ENCODE data around the gene NPR1. TPM values are rescaled to one million over a fixed set of nuclear protein-coding genes. Genes with fewer than 3 reads are reported as not detected.

Gene NPR1
- total RNA-seq, 1 donor, result not detected

DNA sequence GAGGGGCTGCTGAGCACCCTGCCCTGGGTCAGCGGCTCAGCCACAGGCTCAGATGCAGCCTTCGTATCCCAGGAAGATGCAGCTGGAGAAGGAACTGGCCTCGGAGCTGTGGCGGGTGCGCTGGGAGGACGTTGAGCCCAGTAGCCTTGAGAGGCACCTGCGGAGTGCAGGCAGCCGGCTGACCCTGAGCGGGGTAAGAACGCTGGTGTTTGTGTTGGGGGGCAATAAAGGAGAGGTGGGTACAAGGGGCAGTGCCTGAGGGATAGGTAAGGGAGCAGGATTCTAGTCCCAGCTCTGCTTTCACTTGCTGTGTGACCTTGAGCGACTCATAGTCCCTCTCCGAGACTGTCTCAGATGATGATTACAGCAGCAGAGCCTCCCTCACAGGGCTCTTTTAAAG is 6.4 kb downstream of the NPR1 start:
- Histone ChIP-seq H3K27me3 (ENCODE audit: insufficient read depth, low read length) (peaks cover 15% of the 10 kb centered on the region), H3K9me3 (ENCODE audit: low read depth, low read length) (no peaks in the 10 kb centered on the region), H3K4me3 (ENCODE audit: low read length) (no peak overlapping the region), H3K4me1 (ENCODE audit: insufficient read depth, low read length) (peaks cover under 1% of the 10 kb centered on the region)

DNA sequence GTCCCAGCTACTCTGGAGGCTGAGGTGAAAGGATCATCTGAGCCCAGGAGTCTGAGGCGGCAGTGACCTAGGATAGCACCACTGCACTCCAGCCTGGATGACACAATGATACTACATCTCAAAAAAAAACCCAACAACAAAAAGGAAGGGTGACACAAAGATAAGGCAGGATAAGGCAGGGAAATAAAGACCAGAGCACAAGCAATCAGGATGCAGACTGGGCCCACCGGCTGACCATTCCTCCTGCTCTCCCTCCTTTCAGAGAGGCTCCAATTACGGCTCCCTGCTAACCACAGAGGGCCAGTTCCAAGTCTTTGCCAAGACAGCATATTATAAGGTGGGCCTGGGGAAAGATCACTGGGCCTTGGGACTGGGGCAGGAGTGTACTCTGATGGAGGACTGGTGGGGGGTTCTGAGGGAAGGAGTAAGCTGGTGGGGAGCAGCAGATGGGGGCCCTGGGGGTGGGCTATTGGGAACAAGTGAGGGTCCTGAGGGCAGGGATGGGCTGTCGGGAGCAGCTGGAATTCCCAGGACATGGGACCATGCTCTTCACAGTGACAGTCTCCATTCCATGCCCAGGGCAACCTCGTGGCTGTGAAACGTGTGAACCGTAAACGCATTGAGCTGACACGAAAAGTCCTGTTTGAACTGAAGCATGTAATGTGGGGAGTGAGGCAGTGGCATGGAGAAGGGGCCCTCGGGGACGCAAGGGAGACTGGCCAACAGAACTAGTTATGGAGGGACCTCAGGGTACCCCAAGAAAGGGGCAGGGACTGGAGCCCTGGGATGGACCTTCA is 7.3 kb downstream of the NPR1 start:
- Histone ChIP-seq H3K4me1 (ENCODE audit: insufficient read depth, low read length) (no peaks in the 10 kb centered on the region), H3K9me3 (ENCODE audit: low read depth, low read length) (no peaks in the 10 kb centered on the region), H3K27me3 (ENCODE audit: insufficient read depth, low read length) (peaks cover 8% of the 10 kb centered on the region), H3K4me3 (ENCODE audit: low read length) (no peak overlapping the region)

DNA sequence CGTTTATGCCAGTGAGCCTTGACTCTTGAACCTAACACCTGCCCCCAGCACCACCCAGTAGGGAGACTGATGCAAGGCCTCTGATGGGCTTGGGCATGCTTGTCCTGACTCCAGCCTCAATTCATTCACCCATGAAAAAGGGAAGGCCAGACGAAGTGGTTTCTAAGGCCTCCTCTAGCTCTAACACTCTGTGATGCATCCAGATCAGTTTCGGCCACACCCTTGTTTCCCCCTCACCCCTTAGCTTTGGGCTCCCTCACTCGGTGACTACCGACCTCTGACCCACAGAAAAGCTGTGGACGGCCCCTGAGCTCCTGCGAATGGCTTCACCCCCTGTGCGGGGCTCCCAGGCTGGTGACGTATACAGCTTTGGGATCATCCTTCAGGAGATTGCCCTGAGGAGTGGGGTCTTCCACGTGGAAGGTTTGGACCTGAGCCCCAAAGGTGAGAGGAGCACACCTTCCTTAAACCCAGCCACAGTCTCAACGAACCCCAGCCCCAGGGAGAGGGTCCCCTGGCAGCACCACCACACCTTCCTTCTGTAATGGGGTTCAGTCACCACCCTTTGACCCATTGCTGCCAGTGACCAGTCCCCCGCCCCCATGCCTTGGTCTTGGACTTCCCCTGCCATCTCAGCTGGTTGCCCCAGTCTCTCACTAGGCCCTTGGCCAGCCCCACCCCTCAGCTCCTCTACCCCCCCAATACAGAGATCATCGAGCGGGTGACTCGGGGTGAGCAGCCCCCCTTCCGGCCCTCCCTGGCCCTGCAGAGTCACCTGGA is 9.0 kb downstream of the NPR1 start:
- no peak overlapping the region for H3K4me3 ChIP-seq (ENCODE audit: low read length)
- H3K27me3 ChIP-seq (ENCODE audit: insufficient read depth, low read length), result no peaks in the 10 kb centered on the region
- H3K9me3 ChIP-seq (ENCODE audit: low read depth, low read length), result no peaks in the 10 kb centered on the region
- no peaks in the 10 kb centered on the region for H3K4me1 ChIP-seq (ENCODE audit: insufficient read depth, low read length)

DNA sequence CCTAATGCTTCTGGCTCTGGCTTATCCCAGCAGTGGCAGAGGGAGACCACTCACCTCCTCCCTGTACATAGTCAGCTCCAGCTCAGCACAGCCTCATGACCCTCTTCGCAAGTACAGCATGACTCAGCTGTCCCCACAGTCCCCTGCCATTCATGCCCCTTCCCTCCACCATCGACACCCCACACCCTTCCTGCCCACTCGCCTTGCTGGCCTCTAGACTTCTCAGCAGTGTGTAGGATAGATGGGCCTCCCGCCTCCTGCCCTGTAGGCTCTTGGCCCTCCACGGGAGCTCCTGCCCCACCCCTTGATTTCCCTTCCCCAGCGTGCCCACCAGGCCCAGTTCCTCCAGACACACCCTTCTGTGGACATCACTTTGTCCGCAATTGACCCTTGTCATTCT is 9.8 kb downstream of the NPR1 start:
- Histone ChIP-seq H3K9me3 (ENCODE audit: low read depth, low read length) (no peaks in the 10 kb centered on the region), H3K27me3 (ENCODE audit: insufficient read depth, low read length) (no peaks in the 10 kb centered on the region), H3K4me1 (ENCODE audit: insufficient read depth, low read length) (no peaks in the 10 kb centered on the region), H3K4me3 (ENCODE audit: low read length) (no peak overlapping the region)

DNA sequence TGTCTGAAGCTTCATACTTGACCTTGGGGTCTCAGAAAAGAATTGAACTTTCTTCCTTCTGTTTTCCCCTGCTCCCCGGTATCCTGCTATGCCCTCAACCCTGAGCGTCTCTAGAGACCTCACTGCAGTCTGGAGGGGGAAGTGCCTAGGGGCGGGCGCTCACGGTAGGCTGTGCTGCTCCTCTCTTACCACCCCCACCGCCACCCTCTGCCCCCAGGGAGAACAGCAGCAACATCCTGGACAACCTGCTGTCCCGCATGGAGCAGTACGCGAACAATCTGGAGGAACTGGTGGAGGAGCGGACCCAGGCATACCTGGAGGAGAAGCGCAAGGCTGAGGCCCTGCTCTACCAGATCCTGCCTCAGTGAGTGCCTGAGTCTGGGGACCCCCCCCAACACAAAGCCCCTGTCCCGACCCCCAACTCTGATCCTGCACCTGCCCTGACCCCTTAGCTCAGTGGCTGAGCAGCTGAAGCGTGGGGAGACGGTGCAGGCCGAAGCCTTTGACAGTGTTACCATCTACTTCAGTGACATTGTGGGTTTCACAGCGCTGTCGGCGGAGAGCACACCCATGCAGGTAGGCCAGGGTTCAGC is 10.3 kb downstream of the NPR1 start:
- no peak overlapping the region for H3K4me3 ChIP-seq (ENCODE audit: low read length)
- H3K9me3 ChIP-seq (ENCODE audit: low read depth, low read length), result no peaks in the 10 kb centered on the region
- H3K4me1 ChIP-seq (ENCODE audit: insufficient read depth, low read length), result no peaks in the 10 kb centered on the region
- H3K27me3 ChIP-seq (ENCODE audit: insufficient read depth, low read length), result no peaks in the 10 kb centered on the region

DNA sequence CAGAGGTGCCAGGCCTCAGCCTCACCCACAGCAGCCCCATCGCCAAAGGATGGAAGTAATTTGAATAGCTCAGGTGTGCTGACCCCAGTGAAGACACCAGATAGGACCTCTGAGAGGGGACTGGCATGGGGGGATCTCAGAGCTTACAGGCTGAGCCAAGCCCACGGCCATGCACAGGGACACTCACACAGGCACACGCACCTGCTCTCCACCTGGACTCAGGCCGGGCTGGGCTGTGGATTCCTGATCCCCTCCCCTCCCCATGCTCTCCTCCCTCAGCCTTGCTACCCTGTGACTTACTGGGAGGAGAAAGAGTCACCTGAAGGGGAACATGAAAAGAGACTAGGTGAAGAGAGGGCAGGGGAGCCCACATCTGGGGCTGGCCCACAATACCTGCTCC is 15.0 kb downstream of the NPR1 start:
- no peaks in the 10 kb centered on the region for H3K9me3 ChIP-seq (ENCODE audit: low read depth, low read length)

DNA sequence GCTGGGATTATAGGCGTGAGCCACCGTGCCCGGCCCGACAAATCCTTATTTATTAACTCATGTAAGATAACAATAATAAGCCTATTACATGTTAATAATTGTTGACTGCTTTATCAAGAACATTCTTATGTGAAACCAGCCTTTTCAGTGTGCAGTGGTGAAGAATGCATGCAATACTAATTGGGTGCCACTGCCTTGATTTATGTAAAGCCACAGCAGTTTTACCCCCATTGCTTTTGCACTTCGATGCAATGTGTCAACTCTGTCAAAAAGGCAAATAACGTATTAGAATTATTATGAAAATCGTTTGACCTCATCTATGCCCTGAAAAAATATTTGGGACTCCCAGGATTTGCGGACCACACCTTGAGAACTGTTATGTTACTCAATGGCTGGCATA is 18.3 kb downstream of the NPR1 start:
- Histone ChIP-seq H3K27me3 (ENCODE audit: insufficient read depth, low read length) (no peaks in the 10 kb centered on the region), H3K9me3 (ENCODE audit: low read depth, low read length) (no peaks in the 10 kb centered on the region), H3K4me1 (ENCODE audit: insufficient read depth, low read length) (peaks cover 12% of the 10 kb centered on the region), H3K4me3 (ENCODE audit: low read length) (no peak overlapping the region)

More for the DNA sequence above, 15.0 kb downstream of the NPR1 start:
- Histone ChIP-seq H3K4me3 (ENCODE audit: low read length) (no peak overlapping the region), H3K4me1 (ENCODE audit: insufficient read depth, low read length) (peaks cover 9% of the 10 kb centered on the region), H3K27me3 (ENCODE audit: insufficient read depth, low read length) (no peaks in the 10 kb centered on the region)

DNA sequence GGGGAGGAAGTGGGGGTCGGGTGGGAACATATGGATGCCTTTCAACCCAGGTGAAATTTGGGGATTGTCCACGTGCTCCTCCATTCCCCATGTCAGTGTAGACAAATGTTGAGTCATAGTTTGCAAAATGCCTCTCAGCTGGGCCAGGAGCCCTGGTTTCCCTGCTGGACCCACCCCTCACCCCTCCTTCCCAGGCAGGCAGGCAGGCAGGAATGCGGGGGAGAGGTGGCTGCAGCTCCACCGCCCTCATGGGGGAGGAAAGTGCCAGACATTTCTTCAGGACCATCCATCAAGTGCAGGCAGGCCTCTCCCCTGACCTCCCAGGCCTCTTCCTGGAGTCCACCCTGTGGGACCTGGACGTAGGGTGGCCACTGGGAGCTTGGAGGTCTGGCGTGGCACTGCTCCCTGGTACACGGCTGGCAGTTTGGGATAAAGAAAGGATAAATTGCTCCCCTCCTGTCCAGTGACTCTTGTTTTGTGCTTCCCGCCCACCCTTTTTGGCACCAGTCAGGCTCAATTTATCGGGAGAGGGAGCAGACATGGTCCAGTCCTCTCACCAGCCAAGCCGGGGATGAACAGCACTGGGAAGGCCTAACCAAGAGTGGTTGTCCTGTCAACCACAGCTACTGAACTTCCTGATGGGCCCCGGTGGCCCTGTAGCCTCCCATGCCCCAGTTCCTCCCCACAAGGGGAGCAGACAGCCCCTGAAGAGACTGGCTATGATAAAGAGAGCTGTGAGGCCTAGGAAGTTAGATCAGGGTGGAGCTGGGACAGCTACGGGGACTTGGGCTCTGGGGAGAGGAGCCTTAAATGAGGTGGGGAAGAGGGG is 18.9 kb downstream of the NPR1 start:
- H3K4me1 ChIP-seq (ENCODE audit: insufficient read depth, low read length), result peaks cover 12% of the 10 kb centered on the region
- H3K9me3 ChIP-seq (ENCODE audit: low read depth, low read length), result no peaks in the 10 kb centered on the region
- H3K4me3 ChIP-seq (ENCODE audit: low read length), result no peak overlapping the region
- no peaks in the 10 kb centered on the region for H3K27me3 ChIP-seq (ENCODE audit: insufficient read depth, low read length)

DNA sequence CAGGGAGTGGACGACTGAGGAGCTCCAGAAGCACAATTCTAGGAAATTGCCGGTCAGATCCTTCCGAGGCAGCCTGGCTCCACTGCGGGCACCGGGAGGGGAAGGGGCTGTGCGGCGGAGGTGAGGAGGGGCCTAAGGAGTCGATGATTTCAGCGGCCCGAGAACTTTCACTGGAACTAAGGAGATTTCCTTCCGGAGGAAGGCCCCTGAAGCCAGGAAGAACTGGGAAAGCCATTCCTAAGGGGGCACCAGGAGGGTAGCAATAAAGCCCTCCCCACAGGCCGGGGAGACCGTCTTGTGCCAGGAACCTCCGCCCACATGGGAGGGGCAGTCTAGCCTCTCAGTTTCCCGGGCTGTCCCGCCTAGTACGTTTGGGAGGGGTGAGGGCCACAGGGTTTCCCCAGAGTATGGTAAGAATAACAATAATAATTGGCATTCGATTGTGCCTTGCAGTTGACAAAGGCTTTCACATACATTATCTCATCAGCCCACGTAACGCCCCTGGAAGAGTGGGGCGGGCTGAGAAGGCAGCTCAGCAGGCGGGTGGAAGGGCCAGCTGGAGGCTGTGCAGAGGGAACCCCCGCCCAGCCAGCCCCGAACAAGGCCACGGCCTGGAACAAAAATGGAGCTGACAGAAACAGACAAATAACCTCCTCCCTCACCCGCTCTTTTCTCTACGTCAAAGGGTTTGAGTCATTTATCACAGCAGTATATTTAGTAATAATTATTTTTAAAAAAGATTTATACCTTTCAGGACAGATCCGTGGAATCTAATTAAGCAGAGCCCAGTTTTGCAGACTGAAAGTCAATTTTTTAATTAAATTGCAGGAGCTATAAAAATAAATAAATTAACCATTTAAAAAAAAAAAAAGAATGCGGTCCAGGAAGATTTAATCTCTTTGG is 19.8 kb downstream of the NPR1 start:
- Histone ChIP-seq H3K4me1 (ENCODE audit: insufficient read depth, low read length) (peaks cover 12% of the 10 kb centered on the region), H3K9me3 (ENCODE audit: low read depth, low read length) (no peaks in the 10 kb centered on the region), H3K4me3 (ENCODE audit: low read length) (peak overlapping the region; percentile 19), H3K27me3 (ENCODE audit: insufficient read depth, low read length) (no peaks in the 10 kb centered on the region)

DNA sequence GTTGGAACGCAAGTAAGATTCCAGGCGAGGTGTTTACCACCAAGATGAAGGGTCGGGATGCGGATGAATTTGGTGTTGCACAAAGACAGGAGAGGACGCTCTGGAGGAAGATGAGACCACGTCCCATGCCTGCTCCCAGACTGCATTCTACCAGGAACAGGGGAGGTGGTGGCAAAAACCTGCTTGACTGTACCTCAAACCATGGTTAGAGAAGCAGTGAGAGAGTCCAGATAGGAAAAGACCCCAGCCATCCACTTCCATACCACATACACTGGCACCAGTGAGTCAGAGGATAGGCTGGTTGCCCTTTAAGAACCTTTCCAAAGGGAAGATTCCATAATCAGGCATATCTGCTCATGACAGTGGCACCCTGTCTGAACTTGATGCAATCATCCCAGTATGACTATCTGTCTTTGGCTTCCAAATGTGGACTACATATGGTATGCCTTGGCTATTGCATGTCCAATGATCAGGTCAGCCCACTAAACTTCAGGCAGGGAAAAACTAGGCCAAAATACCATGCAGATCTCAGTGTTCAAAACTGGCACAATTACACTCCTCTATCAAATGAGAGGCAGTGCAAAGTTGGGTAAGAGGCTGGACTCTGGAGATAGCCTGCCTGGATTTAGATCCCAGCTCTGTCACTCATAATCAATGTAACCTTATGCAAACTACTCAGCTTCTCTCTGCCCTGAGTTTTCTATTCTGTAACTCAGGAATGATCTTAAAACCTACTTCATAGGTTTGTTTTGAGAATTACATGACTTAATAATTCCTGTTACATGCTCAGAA is 20.6 kb downstream of the NPR1 start:
- Histone ChIP-seq H3K4me1 (ENCODE audit: insufficient read depth, low read length) (peaks cover 12% of the 10 kb centered on the region), H3K27me3 (ENCODE audit: insufficient read depth, low read length) (no peaks in the 10 kb centered on the region), H3K9me3 (ENCODE audit: low read depth, low read length) (no peaks in the 10 kb centered on the region)

DNA sequence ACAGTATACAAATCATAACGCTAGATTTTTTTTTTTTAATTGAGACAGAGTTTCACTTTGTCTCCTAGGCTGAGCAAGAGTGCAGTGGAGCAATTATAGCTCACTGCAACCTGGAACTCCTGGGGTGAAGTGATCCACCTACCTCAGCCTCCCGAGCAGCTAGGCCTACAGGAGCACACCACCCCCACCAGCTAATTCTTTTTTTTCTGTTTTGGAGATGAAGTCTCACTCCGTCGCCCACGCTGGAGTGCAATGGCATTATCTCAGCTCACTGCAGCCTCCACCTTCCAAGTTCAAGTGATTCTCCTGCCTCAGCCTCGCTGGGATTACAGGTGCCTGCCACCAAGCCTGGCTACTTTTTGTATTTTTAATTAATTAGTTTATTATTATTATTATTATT is 21.3 kb downstream of the NPR1 start:
- H3K4me1 ChIP-seq (ENCODE audit: insufficient read depth, low read length), result peaks cover 12% of the 10 kb centered on the region
- H3K9me3 ChIP-seq (ENCODE audit: low read depth, low read length), result no peaks in the 10 kb centered on the region
- H3K4me3 ChIP-seq (ENCODE audit: low read length), result no peak overlapping the region
- no peaks in the 10 kb centered on the region for H3K27me3 ChIP-seq (ENCODE audit: insufficient read depth, low read length)

More for the DNA sequence above, 20.6 kb downstream of the NPR1 start:
- no peak overlapping the region for H3K4me3 ChIP-seq (ENCODE audit: low read length)

DNA sequence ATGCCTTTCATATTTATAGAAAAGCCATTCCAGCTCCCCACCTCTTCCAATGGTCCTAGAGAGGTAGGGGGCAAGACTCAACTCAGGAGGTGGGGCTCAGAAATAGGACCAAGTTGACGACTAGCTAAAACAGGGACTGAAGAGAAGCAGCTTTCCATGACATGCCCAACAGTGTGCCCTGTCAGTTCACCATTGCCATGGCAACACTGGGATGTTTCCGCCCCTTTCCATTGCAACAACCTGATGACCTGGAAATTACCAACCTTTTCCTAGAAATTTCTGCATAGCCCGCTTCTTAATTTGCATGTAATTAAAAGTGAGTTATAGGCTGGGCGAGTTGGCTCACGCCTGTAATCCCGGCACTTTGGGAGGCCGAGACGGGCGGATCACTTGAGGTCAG is 27.0 kb downstream of the NPR1 start:
- no peaks in the 10 kb centered on the region for H3K27me3 ChIP-seq (ENCODE audit: insufficient read depth, low read length)
- no peaks in the 10 kb centered on the region for H3K4me1 ChIP-seq (ENCODE audit: insufficient read depth, low read length)
- H3K4me3 ChIP-seq (ENCODE audit: low read length), result no peak overlapping the region
- H3K9me3 ChIP-seq (ENCODE audit: low read depth, low read length), result no peaks in the 10 kb centered on the region

DNA sequence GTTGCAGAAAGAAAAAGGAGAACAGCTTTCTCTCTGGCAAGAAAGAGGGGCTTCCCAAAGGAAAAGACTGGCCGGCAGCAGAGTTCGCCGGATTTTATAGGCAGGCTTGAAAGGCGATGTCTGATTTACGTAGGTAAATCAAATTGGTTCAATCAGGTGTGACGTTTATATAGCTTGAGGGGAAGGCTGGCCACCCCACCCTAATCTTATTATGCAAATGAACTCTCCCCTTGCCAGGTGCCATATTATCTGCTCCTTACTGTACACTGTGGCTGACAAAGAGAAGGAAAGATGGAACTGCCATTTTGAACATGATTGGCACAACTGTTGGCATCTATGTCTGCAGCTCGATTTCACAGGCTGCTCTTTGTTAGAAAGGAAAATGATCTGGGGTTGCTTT is 32.5 kb downstream of the NPR1 start:
- H3K4me3 ChIP-seq (ENCODE audit: low read length), result no peak overlapping the region
- H3K9me3 ChIP-seq (ENCODE audit: low read depth, low read length), result no peaks in the 10 kb centered on the region
- H3K27me3 ChIP-seq (ENCODE audit: insufficient read depth, low read length), result no peaks in the 10 kb centered on the region
- no peaks in the 10 kb centered on the region for H3K4me1 ChIP-seq (ENCODE audit: insufficient read depth, low read length)
